ENCODE measurements around the gene E2F2.
"Not testable (repeated sequence)": the region's sequence is repeated elsewhere in the genome, so short reads cannot be mapped to it uniquely, and the experiment has no call there.

Gene E2F2

GRCh38 chr1:23494836-23495235, 36.2 kb downstream of the E2F2 start:
- H3K4me1 Mint-ChIP-seq, H3K4me3 Mint-ChIP-seq, ATAC-seq, H3K27me3 Mint-ChIP-seq, H3K27ac Mint-ChIP-seq, DNase-seq, H3K9me3 Mint-ChIP-seq: not testable (repeated sequence)

GRCh38 chr1:23492776-23493175, 38.3 kb downstream of the E2F2 start:
- H3K27ac Mint-ChIP-seq, ATAC-seq, H3K27me3 Mint-ChIP-seq, DNase-seq, H3K4me1 Mint-ChIP-seq, H3K9me3 Mint-ChIP-seq, H3K4me3 Mint-ChIP-seq: not testable (repeated sequence)

- DNase-seq: no peak
- no peak overlapping the region for H3K27ac Mint-ChIP-seq
- no peaks in the 10 kb centered on the region for H3K4me1 Mint-ChIP-seq
- no peaks in the 10 kb centered on the region for H3K9me3 Mint-ChIP-seq
- H3K27me3 Mint-ChIP-seq: peaks cover 7% of the 10 kb centered on the region
- no peak overlapping the region for H3K4me3 Mint-ChIP-seq
- no peak for ATAC-seq
Measured at GRCh38 chr1:23492132-23492720, 38.8 kb downstream of the E2F2 start.

- no peak overlapping the region for H3K27ac Mint-ChIP-seq
- H3K4me3 Mint-ChIP-seq: no peak overlapping the region
- H3K4me1 Mint-ChIP-seq: peaks cover 3% of the 10 kb centered on the region
- ATAC-seq (no peak), DNase-seq (no peak)
- H3K9me3 Mint-ChIP-seq: no peaks in the 10 kb centered on the region
- peaks cover 7% of the 10 kb centered on the region for H3K27me3 Mint-ChIP-seq
Measured at GRCh38 chr1:23489842-23490241, 41.2 kb downstream of the E2F2 start.

- Mint-ChIP-seq H3K4me1 (peaks cover 16% of the 10 kb centered on the region), H3K27ac (no peak overlapping the region), H3K27me3 (peaks cover 26% of the 10 kb centered on the region), H3K4me3 (peak overlapping the region; percentile 87 to 91), H3K9me3 (no peaks in the 10 kb centered on the region)
- DNase-seq: no peak
- ATAC-seq: no peak
Measured at GRCh38 chr1:23485002-23485332, 46.1 kb downstream of the E2F2 start.

- no peaks in the 10 kb centered on the region for H3K9me3 Mint-ChIP-seq
- peaks cover 16% of the 10 kb centered on the region for H3K4me1 Mint-ChIP-seq
- H3K27ac Mint-ChIP-seq: peak overlapping the region in 1 of 2 donors; percentile 29
Measured at GRCh38 chr1:23484253-23485001, 46.6 kb downstream of the E2F2 start.

GRCh38 chr1:23483321-23484252, 47.4 kb downstream of the E2F2 start, which contains the start of gene ASAP3:
TSS of gene ASAP3 (minus strand) at chr1:23484179. CDS start at chr1:23484133, 46 bp downstream.
- peak; percentile 72 for ATAC-seq
- H3K27me3 Mint-ChIP-seq: peaks cover 26% of the 10 kb centered on the region
- H3K27ac Mint-ChIP-seq: peak within 1 kb of the TSS in 1 of 2 donors; percentile 29
- peaks cover 16% of the 10 kb centered on the region for H3K4me1 Mint-ChIP-seq
- peak within 1 kb of the TSS; percentile 87 to 91 for H3K4me3 Mint-ChIP-seq
- H3K9me3 Mint-ChIP-seq: no peaks in the 10 kb centered on the region
- peak in 1 of 2 donors; percentile 39 for DNase-seq

More at GRCh38 chr1:23484253-23485001, 46.6 kb downstream of the E2F2 start:
- peak; percentile 92 for ATAC-seq
- Mint-ChIP-seq H3K27me3 (peaks cover 26% of the 10 kb centered on the region), H3K4me3 (peak overlapping the region; percentile 87 to 91)
- peak; percentile 81 to 84 for DNase-seq

GRCh38 chr1:23481904-23482303, 49.1 kb downstream of the E2F2 start:
- Mint-ChIP-seq H3K4me1 (peaks cover 16% of the 10 kb centered on the region), H3K9me3 (no peaks in the 10 kb centered on the region), H3K27me3 (peaks cover 26% of the 10 kb centered on the region), H3K27ac (no peak overlapping the region), H3K4me3 (no peak overlapping the region)
- DNase-seq (no peak), ATAC-seq (no peak)

- Mint-ChIP-seq H3K4me3 (no peak overlapping the region), H3K4me1 (peaks cover 16% of the 10 kb centered on the region), H3K27ac (no peak overlapping the region), H3K27me3 (peaks cover 26% of the 10 kb centered on the region), H3K9me3 (no peaks in the 10 kb centered on the region)
- ATAC-seq (no peak), DNase-seq (no peak)
Measured at GRCh38 chr1:23481026-23481597, 49.9 kb downstream of the E2F2 start.

- Mint-ChIP-seq H3K9me3 (no peaks in the 10 kb centered on the region), H3K4me1 (peaks cover 16% of the 10 kb centered on the region), H3K27me3 (peaks cover 26% of the 10 kb centered on the region), H3K4me3 (no peak overlapping the region), H3K27ac (no peak overlapping the region)
- DNase-seq (no peak), ATAC-seq (no peak)
Measured at GRCh38 chr1:23480187-23481025, 50.6 kb downstream of the E2F2 start.

GRCh38 chr1:23479666-23479941, 51.4 kb downstream of the E2F2 start:
- no peak overlapping the region for H3K27ac Mint-ChIP-seq
- peaks cover 10% of the 10 kb centered on the region for H3K4me1 Mint-ChIP-seq
- H3K27me3 Mint-ChIP-seq: peaks cover 26% of the 10 kb centered on the region
- H3K9me3 Mint-ChIP-seq: no peaks in the 10 kb centered on the region
- ATAC-seq (no peak), DNase-seq (no peak)
- no peak overlapping the region for H3K4me3 Mint-ChIP-seq

GRCh38 chr1:23478896-23479665, 52.0 kb downstream of the E2F2 start:
- no peak for ATAC-seq
- H3K27me3 Mint-ChIP-seq: peaks cover 26% of the 10 kb centered on the region
- H3K4me3 Mint-ChIP-seq: no peak overlapping the region
- H3K9me3 Mint-ChIP-seq: no peaks in the 10 kb centered on the region
- H3K4me1 Mint-ChIP-seq: peaks cover 9% of the 10 kb centered on the region
- DNase-seq: no peak
- H3K27ac Mint-ChIP-seq: no peak overlapping the region

GRCh38 chr1:23477359-23478144, 53.5 kb downstream of the E2F2 start:
- Mint-ChIP-seq H3K9me3 (no peaks in the 10 kb centered on the region), H3K27ac (no peak overlapping the region), H3K4me1 (no peaks in the 10 kb centered on the region), H3K4me3 (no peak overlapping the region), H3K27me3 (peaks cover 16% of the 10 kb centered on the region)
- no peak for DNase-seq
- ATAC-seq: no peak

- Mint-ChIP-seq H3K9me3 (no peaks in the 10 kb centered on the region), H3K4me3 (no peak overlapping the region), H3K27ac (no peak overlapping the region), H3K27me3 (peaks cover 1% of the 10 kb centered on the region), H3K4me1 (no peaks in the 10 kb centered on the region)
- ATAC-seq (no peak), DNase-seq (no peak)
Measured at GRCh38 chr1:23475641-23476040, 55.4 kb downstream of the E2F2 start.
